Ramos (cell line): ENCODE measurements around the gene NYAP1.
"Not testable (repeated sequence)": the region's sequence is repeated elsewhere in the genome, so short reads cannot be mapped to it uniquely, and the experiment has no call there.

ENCODE experiments used
- in situ Hi-C: fragments of 300-500 bp; cut with MboI; formaldehyde crosslinking; loops from one replicate; pipeline ENCODE4 v1.14.3; 2022; ENCODE audit warnings: low sequenced_read_pairs; ENCODE audit not compliant: unreplicated experiment

The NYAP1 gene

DNA sequence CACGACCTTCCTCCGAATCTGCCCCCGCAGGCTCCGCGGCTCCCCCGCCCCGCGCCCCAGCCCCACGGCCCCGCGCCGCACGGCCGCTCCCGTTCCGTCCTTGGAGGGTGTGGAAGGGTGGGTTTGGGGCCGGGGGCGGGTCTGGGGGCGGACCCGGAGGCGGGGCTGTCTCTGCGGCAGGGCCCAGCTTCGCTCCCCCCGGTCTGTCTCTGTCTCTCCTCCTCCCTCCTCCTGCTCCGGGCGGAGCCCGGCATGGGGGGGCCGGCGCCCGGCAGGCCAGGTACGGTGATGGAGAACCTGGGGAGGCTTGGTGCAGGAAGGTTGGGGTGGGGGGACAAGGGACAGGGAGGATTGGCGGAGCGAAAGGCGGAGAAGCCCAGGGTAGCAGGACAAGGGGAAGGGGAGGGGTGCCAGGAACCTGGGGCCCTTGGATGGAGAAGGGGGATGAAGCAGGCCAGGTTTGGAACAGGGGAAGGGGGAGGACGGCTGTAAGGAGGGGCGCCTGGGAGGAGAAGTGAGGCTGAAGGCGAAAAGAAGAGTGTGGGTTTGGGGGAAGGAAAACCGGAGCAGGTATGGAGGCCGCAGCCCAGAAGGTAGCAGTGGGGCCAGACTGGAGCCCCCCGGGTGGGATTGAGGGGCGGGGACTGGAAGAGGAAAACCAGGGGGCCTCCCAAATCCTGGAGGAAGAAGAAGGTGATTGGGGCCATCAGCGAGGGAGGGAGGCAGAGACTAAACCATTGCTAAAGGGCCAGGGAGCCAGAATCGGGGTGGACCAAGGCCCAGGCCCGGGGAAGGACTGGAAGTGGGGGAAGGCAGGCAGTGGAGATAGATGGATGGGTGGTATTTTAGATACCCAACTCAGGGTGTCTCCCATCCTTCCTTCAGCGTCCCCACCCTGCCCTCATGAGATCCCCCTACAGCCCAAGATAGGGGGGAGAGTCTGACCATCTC is at the start of gene NYAP1:
NYAP1 (plus strand) TSS at position 206 of the 951 bp plus-strand sequence. CDS start 1,385 bp downstream, outside the sequence.
- in situ Hi-C loops = no loop called here

DNA sequence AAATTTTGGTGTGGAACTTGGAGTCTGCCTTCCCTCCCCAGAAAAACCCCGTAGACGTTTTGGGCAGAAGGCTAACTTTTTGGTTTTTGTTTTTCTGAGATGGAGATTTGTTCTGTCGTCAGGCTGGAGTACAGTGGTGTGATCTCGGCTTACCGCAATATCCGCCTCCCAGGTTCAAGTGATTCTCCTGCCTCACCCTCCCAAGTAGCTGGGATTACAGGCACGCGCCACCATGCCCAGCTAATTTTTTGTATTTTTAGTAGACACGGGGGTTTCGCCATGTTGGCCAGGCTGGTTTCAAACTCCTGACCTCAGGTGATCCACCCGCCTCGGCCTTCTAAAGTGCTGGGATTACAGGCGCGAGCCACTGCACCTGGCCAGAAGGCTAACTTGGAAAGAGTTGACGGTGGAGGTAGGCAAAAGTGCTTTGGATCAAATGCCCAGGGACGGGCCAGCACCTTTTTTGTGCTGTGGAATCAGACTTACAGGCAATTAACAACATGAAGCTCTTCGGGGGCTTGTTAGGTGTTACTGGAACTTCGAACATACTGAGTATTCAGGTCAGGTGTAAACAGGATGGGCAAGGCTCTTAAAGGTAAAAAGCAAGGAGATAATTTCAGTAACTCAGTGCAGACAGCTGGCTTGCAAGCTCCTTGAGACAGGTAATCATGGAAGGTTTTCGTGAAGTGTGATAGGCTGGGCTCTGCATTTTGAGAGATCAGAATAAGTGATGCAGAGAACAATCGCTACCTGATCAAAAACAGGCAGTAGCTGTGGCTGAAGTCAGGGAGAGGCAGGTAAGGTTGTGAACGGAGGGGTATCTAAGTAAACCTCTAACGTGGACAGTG is 49.2 kb upstream of the NYAP1 start:
- in situ Hi-C loops = no loop called here

DNA sequence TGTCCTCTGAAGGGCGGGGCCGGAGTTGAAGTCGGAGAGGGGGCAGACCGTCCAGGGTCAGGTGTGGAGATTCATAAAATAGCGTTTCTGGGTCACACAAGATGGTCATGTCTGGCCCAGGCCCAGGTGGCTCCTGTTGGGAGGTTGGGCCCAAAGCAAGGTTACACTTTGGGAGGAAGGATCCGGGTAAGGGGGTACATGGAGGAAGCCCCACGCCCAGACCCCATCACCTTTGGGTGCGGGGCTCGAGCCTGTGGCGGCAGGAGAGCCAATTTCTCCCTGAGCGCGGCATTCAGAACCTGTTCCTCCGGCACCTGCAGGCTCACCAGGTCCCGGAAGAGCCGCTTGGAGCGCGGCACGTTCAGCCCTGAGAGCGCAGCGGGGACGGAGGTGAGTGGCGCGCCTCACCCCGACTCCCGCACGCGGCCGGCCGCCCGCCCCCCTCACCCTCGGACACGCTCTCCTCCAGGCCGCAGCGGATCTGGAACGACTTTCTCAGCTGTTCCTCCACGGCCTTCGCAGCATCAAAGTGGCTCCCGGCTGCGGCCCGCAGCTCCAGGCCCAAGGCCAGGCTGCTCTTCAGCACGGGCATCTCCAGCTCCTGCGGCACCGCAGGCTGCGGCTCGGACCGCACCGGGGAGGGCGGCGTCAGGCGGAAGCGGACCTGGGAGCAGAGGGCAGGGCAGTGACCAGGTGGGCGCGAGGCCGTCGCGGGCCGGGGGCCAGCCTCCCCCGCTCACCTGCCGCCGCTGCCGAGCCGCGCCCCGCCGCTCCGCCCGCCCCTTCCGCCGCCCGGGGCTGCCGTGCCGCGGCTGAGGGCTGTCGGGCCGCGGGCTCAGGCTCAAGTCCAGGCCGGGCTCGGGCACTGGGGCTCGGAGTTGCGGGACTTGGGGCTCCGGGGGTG is 48.1 kb upstream of the NYAP1 start:
- in situ Hi-C loops = no loop called here

DNA sequence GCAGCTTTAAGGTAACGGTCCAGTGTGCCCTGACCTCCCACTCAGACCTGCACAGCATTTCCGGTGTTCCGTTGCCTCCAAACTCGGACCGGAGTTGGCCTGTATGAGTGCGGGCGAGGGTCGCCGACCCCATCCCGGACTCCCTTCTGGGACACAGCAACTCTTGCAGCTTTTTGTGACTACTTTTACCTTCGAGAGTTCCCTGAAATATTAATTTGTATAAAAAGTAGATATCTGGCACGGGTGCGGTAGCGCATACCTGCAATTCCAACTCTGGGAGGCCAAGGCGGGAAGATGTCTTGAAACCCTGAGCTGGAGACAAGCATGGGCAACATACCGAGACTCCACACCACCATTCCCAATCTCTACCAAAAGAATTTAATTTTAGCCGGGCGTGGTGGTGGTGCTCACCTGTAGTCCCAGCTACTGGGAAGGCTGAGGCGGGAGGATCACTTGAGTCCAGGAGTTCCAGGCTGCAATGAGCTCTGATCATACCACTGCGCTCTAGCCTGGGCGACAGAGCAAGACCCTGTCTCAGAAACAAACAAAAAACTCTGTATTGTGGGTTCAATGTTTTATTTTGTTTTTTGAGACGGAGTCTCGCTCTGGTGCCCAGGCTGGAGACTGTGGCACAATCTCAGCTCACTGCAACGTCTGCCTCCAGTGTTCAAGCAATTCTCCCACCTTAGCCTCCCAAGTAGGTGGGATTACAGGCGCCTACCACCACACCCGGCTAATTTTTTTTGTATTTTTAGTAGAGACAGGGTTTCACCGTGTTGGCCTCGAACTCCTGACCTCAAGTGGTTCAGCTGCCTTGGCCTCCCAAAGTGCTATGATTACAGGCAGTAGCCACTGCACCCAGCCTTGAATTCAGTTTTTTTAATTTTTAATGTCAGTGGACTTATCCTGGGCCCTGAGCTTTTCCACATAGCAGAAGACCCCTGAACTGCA is 46.3 kb upstream of the NYAP1 start:
- in situ Hi-C loops = no loop called here

DNA sequence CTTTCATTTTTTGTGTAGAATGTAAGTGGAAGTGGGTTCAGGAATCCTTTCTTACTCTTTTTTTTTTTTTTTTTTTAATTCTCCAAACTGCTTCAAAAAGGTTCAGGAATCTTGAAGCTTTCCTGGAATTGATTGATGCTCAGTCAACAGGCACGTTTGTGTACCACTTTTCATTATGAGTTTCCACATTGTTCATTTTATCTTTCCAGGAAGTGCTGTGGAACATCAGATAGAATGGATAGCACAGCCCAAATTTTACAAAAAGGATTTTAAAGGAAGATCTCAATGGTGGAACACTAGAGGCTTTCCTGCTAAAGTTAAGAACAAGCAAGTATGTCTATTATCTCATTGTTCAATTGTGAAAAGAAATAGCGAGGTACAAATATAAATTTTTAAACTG is 45.6 kb upstream of the NYAP1 start:
- in situ Hi-C loops = no loop called here

DNA sequence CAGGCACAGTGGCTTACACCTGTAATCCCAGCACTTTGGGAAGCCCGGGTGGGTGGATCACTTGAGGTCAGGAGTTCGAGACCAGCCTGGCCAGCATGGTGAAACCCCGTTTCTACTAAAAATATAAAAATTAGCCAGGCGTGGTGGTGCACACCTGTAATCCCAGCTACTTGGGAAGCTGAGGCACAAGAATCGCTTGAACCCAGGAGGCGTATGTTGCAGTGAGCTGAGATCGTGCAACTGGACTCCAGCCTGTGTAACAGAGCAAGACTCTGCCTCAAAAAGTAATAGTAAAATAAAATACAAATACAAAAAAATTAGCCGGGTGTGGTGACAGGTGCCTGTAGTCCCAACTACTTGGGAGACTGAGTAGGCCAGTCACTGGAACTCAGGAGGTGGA is 45.0 kb upstream of the NYAP1 start:
- in situ Hi-C loops = not testable (repeated sequence)

DNA sequence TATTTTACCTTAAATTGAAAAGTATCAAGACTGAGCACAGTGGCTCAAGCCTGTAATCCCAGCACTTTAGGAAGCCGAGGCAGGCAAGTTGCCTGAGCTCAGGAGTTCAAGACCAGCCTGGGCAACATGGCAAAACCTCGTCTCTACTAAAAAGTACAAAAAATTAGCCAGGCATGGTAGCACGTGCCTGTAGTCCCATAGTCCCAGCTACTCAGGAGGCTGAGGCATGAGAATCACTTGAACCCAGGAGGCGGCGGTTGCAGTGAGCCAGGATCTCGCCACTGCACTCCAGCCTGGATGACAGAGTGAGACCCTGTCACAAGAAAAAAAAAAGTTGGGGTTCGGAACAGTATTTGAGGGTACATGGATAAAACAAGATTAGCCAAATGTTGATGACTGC is 44.5 kb upstream of the NYAP1 start:
- in situ Hi-C loops = not testable (repeated sequence)

DNA sequence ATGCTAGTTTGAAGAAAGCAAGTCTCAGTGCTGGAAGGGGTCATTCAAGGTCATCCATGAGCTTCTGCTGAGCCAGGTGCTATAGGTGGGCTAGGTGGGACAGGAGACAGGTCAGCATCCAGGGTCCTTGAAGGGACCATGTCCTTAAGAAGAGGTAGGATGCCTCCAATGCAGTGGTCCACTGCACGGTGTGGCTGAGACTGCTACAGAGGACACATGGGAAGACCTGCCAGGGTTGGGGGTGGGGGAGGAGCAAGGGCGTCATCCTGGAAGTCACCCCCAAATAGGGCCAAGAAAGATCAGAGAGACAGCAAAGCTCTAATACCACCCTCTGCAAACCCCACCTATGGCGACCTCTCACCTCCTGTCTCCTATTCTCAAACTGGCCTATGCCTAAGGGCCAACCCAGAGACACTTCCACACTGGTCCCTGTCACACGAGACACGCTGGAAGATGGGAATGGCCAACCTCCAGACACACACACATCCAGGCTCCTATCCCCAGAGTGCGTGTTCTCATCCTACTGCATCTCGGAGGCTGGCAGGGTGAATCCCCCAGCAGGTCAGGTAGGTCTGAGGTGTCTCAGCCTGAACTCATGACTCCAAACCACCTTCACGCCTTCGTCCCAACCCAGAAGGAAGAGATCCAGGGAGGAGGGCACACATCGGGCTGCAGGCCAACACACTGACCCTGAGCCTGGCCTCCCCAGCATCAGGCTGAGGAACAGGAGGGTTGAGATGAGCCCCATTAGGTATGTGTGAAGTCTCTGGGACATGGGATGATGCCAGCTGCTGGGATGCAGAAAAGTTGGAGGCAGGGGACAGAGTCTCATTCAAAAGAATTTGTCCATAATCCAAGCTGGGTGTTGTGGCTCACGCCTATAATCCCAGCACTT is 41.8 kb upstream of the NYAP1 start:
- in situ Hi-C loops = no loop called here

DNA sequence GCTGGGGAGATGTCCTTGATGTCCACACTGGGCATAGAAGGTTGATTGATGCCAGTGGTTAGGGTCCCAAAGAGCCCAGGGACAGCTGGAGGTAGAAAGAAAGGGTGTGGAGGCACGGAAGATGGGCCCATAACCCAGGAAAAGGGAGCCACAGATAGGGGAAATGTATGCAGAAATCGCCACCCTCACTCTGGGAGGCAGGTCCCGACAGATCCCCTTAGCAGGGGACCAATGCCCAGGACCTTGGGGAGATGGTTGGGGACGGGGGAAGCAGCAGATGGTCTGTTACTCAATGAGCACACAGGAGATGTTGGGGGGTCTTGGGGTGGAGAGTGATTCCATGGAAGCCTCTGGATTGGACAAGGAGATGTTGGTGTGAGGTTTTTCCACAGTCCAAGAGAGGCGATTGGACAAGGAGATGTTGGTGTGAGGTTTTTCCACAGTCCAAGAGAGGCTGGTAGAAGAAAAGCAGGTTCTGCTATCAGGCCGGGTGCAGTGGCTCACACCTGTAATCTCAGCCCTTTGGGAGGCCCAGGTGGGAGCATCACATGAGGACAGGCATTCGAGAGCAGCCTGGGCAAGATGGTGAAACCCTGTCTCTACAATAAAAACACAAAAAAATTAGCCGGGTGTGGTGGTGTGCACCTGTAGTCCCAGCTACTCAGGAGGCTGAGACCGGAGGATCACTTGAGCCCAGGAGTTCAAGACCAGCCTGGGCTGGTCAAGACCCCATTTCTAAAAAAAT is 40.5 kb upstream of the NYAP1 start:
- in situ Hi-C loops = no loop called here

DNA sequence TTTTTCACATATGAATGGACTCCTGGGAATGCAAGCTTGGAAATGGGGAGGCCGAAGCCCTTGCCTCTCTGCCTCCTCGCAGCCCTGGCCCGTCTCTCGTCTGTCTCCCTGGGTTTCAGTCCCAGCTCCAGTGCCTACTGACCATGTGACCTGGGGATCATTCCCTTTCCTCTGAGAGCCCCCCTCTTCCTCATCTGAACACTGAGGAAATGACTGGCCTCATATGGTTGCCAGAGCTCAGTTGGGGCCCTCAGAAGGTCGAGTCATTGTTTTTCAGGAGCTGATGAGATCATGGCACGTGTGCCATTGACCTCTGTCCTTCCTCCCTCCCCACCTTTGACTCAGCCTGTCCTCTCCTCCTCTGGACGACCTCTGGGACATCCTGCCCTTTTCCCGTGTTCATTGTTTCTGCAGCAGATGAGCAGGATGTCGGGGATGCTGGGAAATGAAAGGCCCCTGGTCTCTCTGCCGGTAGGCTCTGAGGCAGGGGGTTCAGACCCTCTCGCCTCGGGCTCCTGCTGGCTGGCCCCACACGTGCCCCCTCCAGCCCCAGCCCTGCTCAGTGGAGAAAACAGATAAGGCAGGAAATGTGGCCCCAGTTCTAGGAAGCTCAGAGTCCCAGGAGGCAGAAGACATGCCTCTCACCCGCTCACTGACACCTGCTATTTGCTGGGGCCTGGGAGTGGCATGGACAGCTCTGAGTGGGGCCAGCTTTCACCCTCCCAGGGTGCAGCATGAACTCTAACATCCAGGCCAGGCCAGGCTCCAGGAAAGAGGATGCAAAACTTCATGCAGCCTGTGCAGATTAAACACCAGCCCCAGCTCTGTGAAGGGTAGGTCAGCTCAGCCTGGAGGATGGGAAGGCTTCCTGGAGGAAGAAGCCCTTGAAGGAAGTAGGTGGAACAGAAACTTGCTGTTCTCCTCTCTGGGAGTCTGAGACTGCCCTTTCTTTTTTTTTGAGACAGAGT is 39.1 kb upstream of the NYAP1 start:
- in situ Hi-C loops = no loop called here

DNA sequence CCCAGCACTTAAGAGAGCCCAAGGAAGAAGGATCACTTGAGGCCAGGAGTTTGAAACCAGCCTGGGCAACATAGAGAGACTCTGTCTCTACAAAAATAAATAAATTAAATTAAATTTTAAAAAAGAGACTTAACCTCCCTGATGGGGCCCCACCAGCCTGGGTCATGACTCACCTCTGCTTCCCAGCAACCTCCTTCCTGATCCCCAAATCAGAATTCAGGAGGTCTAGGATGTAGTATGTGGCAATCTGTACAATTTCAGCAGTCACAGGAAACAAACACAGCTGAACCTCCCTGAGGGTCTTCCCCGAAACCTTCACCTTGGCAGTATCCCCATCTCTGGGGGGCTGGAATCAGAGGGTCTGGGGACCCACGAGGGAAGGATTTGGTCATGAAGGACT is 37.7 kb upstream of the NYAP1 start:
- in situ Hi-C loops = no loop called here

DNA sequence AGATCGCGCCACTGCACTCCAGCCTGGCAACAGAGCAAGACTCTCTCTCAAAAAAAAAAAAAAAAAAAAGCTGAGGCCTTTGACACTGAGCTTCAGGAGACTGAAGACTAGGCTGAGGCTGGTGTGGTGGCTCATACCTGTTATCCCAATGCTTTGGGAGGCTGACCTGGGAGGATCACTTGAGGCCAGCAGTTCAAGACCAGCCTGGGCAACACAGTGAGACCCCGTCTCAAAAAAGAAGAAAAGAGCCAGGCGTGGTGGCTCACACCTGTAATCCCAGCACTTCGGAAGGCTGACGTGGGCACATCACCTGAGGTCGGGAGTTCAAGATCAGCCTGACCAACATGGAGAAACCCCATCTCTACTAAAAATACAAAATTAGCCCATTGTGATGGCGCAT is 36.4 kb upstream of the NYAP1 start:
- in situ Hi-C loops = not testable (repeated sequence)

DNA sequence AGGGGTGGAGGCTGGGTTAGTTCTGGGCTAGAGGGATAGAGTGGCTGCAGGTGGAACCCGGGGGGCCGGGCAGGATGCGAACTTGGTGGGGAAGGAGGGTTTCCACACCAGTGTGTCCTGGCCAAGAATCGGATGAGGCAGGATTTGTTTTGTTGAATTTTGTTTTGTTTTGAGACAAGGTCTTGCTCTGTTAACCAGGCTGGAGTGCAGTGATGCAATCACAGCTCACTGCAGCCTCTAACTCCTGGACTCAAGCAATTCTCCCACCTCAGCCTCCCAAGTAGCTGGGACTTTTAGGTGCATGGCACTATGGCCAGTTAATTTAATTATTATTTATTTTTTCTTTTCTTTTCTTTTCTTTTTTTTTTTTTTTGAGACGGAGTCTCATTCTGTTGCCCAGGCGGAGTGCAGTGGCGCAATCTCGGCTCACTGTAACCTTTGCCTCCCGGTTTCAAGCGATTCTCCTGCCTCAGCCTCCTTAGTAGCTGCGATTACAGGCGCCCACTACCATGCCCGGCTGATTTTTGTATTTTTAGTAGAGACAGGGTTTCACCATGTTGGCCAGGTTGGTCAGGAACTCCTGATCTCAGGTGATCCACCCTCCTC is 34.4 kb upstream of the NYAP1 start:
- in situ Hi-C loops = no loop called here

DNA sequence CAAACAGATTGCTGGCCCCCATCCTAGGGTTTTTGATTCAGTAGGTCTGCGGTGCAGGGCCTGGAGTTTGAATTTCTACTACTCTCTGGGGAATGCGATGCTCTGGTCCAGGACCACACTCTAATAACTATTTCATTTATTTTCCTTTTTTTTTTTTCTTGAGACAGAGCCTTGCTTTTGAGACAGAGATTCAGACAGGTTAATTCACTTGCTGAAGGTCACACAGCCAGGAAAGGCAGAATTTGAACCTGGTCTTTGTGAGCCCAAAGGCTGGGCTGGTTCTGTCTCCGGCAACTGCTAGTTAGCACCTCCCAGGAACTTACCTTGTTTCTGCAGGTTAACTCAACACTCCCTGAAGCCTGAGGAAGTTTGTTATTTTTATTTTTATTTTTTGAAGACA is 31.2 kb upstream of the NYAP1 start:
- in situ Hi-C loops = no loop called here

DNA sequence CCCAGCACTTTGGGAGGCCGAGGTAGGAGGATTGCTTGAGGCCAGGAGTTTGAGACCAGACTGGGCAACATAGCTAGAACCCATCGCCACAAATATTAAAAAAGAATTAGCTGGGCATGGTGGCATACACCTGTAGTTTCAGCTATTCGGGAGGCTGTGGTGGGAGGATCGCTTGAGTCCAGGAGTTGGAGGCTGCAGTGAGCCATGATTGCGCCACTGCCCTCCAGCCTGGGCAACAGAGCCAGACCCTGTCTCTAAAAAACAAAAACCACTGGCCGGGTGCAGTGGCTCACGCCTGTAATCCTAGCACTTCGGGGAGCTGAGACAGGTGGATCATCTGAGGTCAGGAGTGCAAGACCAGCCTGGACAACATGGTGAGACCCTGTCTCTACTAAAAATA is 29.9 kb upstream of the NYAP1 start:
- in situ Hi-C loops = not testable (repeated sequence)

DNA sequence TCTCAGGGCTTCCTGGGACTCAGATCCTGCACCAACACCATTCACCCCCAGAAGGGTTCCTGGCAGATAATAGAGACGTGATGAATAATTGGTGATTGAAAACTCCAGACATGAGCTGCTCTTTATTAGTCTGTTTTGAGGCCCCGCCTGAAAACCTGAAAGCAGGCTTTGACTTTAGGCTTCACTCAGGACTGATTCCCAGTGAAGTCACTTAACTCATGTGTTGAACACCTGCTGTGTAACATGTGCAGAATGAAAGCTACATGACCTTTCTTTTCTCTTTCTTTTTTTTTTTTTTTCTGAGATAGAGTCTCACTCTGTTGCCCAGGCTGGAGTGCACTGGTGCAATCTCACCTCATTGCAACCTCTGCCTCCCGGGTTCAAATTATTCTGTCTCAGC is 28.5 kb upstream of the NYAP1 start:
- in situ Hi-C loops = no loop called here
